ENCODE results near the gene CRYL1. TPM values are rescaled to one million over a fixed set of nuclear protein-coding genes. Genes with fewer than 3 reads are reported as not detected.

Gene CRYL1
- total RNA-seq, 1 experiment from 2014 or later: 3.7 TPM

DNA sequence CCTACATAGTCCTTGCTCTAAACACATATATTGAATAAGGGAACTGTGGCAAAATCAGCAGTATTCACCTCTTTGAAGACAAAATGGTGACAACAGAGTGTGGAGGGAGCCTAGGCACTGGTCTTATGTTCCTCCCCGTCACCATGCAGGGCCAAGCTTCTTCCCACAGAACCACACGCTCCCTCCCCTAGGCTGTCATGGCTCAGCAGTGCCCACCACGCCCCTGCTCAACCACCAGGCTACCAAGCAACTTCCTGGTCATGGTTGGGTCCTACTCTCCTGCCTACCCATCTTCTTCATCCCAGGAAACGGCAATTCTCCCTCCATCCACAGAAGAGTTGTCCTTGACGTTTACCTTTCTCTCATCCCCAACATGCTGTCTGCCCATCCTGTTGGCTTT is 126.1 kb downstream of the CRYL1 start:
- Histone ChIP-seq H4K91ac (ENCODE audit: insufficient read length, low read depth, low read length) (no peak overlapping the region), H3K4ac (ENCODE audit: low read depth, low read length) (no peak overlapping the region), H3K18ac (ENCODE audit: insufficient read length, low read depth, low read length) (no peak overlapping the region), H3K4me1 (ENCODE audit: insufficient read depth, low read length) (no peaks in the 10 kb centered on the region), H2BK5ac (ENCODE audit: insufficient read length, low read length) (no peak overlapping the region), H2BK12ac (ENCODE audit: insufficient read length, low read depth, low read length) (no peak overlapping the region), H3K79me1 (ENCODE audit: insufficient read depth, low read depth, low read length, poor library complexity, severe bottlenecking) (no peaks in the 10 kb centered on the region), H3K4me2 (ENCODE audit: insufficient read depth, insufficient read length, low read length) (no peak overlapping the region), H3K23ac (ENCODE audit: insufficient read length, low read depth, low read length) (no peak overlapping the region), H4K5ac (ENCODE audit: insufficient read length, low read depth, low read length) (no peak overlapping the region), H2AFZ (ENCODE audit: low read length) (no peak overlapping the region), H2BK120ac (ENCODE audit: low read depth, low read length, poor library complexity, severe bottlenecking) (no peak overlapping the region), H3K14ac (ENCODE audit: insufficient read depth, low read length) (no peak overlapping the region), H4K20me1 (ENCODE audit: control insufficient read depth, insufficient read depth, insufficient read length) (no peaks in the 10 kb centered on the region), H3K27me3 (ENCODE audit: insufficient read depth, low read length) (no peaks in the 10 kb centered on the region), H2BK15ac (ENCODE audit: low read depth, low read length) (no peak overlapping the region), H4K8ac (replicated peaks; ENCODE audit: insufficient read length, low read depth, low read length) (no peak overlapping the region), H3K23me2 (ENCODE audit: insufficient read length, low read depth, low read length, poor library complexity, severe bottlenecking) (no peaks in the 10 kb centered on the region), H2AK5ac (ENCODE audit: insufficient read length, low read length) (no peak overlapping the region), H3K27ac (ENCODE audit: insufficient read length, low read depth, low read length) (no peak overlapping the region), H3T11ph (ENCODE audit: low read length) (no peak overlapping the region), H3K56ac (ENCODE audit: insufficient read length, low read depth, low read length) (no peak overlapping the region), H3K9ac (ENCODE audit: extremely low read depth, insufficient read length, low read length) (no peak overlapping the region), H2BK20ac (ENCODE audit: low read depth, low read length, poor library complexity, severe bottlenecking) (no peak overlapping the region), H3K79me2 (ENCODE audit: insufficient read depth, low read length) (no peaks in the 10 kb centered on the region), H3K9me3 (ENCODE audit: control insufficient read depth, low read depth, low read length) (no peaks in the 10 kb centered on the region)
- TF ChIP-seq, protein P1, sequence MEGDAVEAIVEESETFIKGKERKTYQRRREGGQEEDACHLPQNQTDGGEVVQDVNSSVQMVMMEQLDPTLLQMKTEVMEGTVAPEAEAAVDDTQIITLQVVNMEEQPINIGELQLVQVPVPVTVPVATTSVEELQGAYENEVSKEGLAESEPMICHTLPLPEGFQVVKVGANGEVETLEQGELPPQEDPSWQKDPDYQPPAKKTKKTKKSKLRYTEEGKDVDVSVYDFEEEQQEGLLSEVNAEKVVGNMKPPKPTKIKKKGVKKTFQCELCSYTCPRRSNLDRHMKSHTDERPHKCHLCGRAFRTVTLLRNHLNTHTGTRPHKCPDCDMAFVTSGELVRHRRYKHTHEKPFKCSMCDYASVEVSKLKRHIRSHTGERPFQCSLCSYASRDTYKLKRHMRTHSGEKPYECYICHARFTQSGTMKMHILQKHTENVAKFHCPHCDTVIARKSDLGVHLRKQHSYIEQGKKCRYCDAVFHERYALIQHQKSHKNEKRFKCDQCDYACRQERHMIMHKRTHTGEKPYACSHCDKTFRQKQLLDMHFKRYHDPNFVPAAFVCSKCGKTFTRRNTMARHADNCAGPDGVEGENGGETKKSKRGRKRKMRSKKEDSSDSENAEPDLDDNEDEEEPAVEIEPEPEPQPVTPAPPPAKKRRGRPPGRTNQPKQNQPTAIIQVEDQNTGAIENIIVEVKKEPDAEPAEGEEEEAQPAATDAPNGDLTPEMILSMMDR (conservative IDR thresholded peaks at IDR 0.05): no peak
- no peak for DNase-seq
- Mint-ChIP-seq H3K4me1 (no peaks in the 10 kb centered on the region), H3K9me3 (peaks cover 0 to 2% of the 10 kb centered on the region in 2 experiments; a peak in 1 of 5 replicates), H3K36me3 (ENCODE audit: insufficient read depth in 1 of 3, low read depth in 3 of 3) (no peaks in the 10 kb centered on the region; a peak in 1 of 7 replicates), H3K4me3 (no peak overlapping the region), H3K27me3 (ENCODE audit: low read depth) (peaks cover 1% of the 10 kb centered on the region), H3K27ac (no peak overlapping the region)
- WGBS (ENCODE audit: extremely low coverage, insufficient read length, low lambda C conversion rate): no CpG with 5 or more reads among the region's 5 CpGs
